Central memory CD4-positive, alpha-beta T cell (primary cell): ENCODE data around the gene GAS1.
A peak's percentile ranks its signal among the peaks of the same experiment; 100 is the strongest.

Experiments
- DNase-seq: peaks from one replicate; pipeline ENCODE4 v3.0.0; 2022

GAS1 gene

DNA sequence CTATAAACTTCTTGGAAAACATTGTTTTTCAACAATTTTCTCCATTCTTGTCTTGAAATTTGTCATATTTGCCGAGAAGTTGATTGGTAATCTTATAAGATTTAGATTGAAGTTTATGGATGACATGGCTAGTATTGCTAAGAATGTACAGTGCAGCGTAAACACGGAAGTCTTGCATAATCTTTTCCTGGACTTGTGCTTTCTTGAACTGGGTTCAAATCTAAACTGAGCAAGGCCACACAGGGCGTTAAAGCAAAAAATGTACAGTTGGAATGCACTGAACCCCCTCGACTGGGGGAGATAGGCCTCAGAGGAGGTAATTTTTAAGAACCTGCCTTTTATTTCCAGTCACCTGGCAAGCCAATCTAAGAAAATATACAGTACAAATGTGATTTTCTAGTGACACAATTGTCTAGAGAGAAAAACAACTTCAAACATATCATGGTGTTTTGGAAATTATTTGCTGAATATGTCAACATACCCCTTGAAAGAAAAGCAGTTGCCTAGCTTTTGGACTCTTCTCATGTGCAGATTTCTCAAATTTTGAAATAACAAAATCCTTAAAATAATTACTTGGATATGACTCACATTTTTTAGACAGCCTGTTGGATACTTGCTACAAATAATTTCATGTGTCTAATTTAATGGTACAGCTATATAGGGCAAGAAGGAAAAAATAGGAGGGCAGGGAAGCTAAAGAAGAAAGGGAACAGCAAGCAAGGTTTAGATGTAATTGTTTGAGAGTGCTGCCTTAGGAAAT, 18.5 kb upstream of the GAS1 start:
- no peak for DNase-seq

DNA sequence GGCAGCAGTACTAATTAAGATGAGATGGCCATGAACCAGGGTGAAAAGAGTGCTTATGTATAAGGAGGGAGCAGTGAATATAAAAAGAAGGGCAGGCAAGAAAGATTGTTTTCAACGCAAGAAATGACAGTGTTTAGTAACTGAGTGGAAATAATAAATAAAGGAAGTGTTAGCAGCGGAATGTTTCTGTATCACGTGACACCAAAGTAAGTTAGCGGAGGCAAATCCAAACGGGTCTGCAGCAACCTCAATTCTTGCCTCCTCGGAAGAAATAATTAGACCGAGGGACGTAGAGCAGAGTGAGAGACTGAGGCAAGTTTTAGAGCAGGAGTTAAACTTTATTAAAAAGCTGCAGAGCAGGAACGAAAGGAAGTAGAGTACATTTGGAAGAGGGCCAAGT, 15.4 kb upstream of the GAS1 start:
- DNase-seq: no peak

DNA sequence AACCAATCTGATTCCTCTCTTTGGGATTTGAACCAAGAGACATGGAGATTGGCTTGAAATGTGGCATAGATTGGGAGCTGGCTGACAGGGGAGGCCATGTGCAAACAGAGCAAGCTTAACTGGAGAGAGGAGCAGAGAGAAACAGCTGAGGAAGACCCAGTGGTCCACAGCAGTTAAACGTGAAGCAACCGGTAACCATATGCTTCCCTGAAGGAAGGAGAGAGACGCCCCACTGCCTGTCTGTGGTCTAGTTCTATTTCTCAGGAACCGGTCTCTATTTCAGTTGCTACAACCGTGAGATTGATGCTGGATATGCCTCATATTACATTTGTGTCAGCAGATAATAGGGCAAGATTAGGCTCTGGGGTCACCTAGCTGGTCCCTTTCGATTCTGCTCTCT, 13.6 kb upstream of the GAS1 start:
- no peak for DNase-seq

GRCh38 chr9:86958203-86958602, 10.9 kb upstream of the GAS1 start:
- no peak for DNase-seq

- no peak for DNase-seq
Measured at GRCh38 chr9:86955561-86955960, 8.3 kb upstream of the GAS1 start.

DNA sequence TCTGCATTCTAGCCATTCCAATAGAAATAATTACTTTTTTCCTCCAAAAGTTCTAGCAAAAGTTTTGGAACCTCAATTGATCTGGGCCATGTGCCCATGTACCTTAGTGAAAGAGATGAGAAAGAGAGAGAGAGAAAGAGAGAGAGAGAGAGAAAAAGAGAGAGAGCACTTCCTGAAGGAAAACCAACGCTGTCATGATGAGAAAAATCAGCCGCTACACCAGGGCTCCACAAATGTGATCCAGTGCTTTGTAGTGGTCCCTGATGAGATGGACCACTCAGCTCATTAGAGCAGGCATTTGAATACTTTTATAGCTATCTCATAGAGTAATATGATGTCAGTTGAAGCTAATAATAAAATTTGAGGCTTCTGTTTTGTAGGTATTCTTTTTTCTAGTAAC, 7.7 kb upstream of the GAS1 start:
- no peak for DNase-seq

GRCh38 chr9:86953181-86953580, 5.9 kb upstream of the GAS1 start:
- DNase-seq: no peak

DNA sequence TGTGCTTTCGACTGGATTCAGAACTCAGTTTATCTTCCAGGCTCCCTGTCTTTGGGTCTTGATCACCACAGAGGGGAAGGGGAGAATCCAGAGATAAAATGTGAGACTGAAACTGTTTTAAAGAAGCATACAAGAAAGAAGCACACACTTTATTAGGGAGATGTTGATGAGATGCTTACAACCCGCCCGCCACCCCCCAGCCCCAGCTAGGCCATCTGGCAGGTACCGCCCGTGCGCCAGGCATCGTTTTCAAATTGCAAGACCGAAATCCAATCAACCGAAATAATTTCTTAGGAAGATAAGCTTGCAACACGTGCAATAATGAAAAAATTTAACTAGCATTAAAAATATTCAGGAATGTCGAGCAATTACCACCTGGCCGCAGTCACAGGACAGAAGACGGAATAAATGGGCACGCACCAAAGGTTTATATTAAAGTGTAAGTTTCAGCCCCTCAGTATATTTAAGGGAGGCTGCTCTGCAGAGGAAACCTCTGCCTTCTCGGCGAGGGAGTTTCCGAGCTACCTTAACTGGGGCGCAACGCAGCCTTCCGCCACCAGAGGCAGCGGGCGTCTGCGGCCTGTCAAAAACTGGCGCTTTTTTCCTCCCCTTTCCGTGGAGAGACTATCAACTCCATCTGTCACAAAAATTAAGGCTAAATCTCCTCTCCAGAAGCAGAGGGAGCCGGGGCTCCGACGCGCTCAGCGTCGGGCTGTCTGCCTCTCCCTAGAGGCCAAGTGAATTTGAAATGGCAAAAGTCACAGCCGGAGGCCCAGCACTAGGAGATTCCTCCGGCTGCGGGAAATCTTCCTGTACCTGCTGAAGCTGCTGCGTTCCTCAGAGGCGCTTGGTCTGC, 996 bp upstream of the GAS1 start:
- peak; percentile 71 for DNase-seq

- peak; percentile 73 for DNase-seq
Measured at GRCh38 chr9:86946201-86947145, 833 bp downstream of the GAS1 start.

DNA sequence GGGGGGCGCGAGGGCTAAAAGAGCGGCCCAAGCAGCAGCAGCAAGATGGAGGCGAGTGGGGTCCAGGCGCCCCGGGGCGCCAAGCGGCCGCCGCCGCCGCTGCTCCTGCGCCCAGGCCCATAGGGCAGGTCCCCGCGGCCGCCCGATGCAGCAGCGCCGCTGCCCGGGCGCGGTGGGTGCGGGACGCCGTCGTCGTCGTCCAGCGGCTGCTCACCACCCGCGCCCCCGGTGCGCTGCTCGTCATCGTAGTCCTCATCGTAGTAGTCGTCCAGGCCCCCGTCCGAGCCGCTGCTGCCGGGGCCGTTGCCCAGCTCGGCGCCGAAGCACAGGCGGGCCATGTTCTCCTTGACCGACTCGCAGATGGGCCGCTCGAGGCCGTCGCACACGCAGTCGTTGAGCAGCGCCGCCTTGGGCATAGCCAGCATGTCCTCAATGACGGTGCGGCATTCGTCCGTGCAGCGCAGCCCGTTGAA, 1.5 kb downstream of the GAS1 start:
- DNase-seq: no peak

- no peak for DNase-seq
Measured at GRCh38 chr9:86944796-86945727, 2.2 kb downstream of the GAS1 start.

GRCh38 chr9:86943201-86944113, 3.8 kb downstream of the GAS1 start:
- DNase-seq: no peak

- DNase-seq: no peak
Measured at GRCh38 chr9:86942281-86943200, 4.8 kb downstream of the GAS1 start.

GRCh38 chr9:86941197-86941596, 6.1 kb downstream of the GAS1 start:
- no peak for DNase-seq

GRCh38 chr9:86940774-86941173, 6.5 kb downstream of the GAS1 start:
- DNase-seq: no peak

DNA sequence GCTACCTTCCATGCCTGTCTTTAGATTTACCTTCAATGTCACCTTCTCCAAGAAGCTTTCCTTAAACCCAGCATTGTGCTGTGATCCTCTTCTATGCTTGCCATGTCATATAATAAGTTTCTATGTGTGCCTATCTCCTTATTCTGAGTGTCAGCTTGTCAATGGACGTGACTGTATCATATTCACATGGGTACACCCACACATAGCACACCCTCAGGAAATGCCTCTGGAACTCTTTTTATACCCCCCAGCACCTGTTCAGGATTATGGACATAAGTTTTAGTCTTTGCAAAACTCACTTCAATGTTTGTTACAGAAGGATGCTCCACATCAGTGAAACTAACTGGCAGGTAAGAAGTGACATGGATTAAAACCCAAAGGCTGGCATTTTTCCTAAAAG, 7.4 kb downstream of the GAS1 start:
- no peak for DNase-seq

DNA sequence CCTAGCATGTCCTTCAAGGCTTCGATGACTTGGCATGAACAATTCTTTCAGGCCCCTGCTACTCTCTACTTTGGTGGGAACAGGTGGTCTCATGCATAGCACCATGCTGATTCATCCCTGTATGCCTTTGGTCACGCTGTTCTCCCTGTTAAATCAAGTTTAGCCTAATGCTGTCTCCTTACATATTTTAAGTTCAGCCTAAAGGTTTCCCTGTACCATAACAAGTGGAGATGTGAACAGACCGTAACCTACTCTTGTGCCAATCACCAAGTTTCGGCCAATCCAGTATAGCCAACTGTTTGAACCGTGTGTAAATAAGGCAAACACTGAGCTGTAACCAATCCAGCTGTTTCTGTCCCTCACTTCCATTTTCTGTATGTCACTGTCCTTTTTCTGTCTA, 8.0 kb downstream of the GAS1 start:
- no peak for DNase-seq

- DNase-seq: no peak
Measured at GRCh38 chr9:86938780-86939179, 8.5 kb downstream of the GAS1 start.

DNA sequence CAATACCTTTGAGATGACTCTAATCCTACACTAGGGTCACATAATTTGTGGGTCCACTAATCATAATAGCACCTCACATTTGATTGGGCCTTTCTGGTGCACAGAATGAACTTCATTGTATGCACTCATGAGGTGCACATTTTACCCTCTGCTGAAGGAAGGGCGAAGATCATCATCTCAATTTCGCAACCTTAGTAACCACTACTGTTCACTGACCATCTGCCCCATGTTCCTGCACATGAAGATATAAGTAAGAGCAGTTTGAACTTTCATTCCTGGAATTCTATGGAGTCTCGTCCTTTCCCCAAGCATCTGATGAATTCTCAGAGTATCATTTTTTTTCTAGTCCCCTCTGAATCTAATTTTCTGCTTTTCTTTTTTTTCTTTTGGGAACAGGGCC, 21.2 kb downstream of the GAS1 start:
- no peak for DNase-seq

DNA sequence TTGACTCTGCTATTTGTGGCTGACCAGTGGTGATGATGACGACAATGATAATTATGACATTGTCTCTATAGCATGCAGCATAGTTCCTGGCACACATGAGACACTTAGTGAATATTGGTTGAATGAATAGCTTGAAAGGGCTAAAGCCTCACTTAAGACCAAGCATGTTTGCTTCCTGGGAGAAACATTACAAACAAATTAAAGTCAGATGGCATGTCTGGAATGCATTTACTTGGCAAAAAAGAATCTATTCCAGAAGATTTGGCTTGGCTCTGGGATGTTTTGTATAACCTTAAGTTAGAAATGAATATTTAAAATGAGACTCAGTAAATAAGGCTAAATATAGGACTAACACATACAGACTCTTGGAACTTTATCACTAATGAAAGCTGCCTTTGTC, 21.6 kb downstream of the GAS1 start:
- DNase-seq: no peak
